HFFc6 (cell line): ENCODE measurements around the gene NAA20. TPM values are rescaled to one million over a fixed set of nuclear protein-coding genes. Genes with fewer than 3 reads are reported as not detected.
A peak's percentile ranks its signal among the peaks of the same experiment; 100 is the strongest.

ENCODE experiments used
- DNase-seq: peaks from one replicate; pipeline ENCODE4 v3.0.0-alpha.2; 2018
- H3K27ac Mint-ChIP-seq: 2 replicates; pipeline ENCODE4 v1.8.0; 2020; ENCODE audit warnings: mild to moderate bottlenecking, mixed read lengths
- H3K27me3 Mint-ChIP-seq: 2 replicates; pipeline ENCODE4 v1.8.0; 2021; ENCODE audit warnings: mild to moderate bottlenecking, moderate library complexity, mixed read lengths; ENCODE audit not compliant: insufficient read depth
- H3K36me3 Mint-ChIP-seq: 2 replicates; pipeline ENCODE4 v1.8.0; 2021; ENCODE audit warnings: low read depth, mixed read lengths
- H3K4me1 Mint-ChIP-seq: 2 replicates; pipeline ENCODE4 v1.8.0; 2020; ENCODE audit warnings: low read depth, mixed read lengths
- H3K4me3 Mint-ChIP-seq: 2 replicates; pipeline ENCODE4 v1.8.0; 2020; ENCODE audit warnings: mild to moderate bottlenecking, moderate library complexity, mixed read lengths
- H3K9me3 Mint-ChIP-seq: 2 replicates; pipeline ENCODE4 v1.8.0; 2020; ENCODE audit warnings: mild to moderate bottlenecking, mixed read lengths
- CTCF ChIP-seq: fragments of 200-600 bp; sonication (generic); IDR thresholded peaks from 2 replicates; pipeline ENCODE4 v1.5.0; 2021; ENCODE audit warnings: antibody characterized with exemption, mild to moderate bottlenecking
- total RNA-seq, 6 experiments: library from RNA; stranded (reverse); fragmentation: NEBNext Ultra II Directional; extraction: Animal tissue kit (Norgen Biotek cat#: 25700); gene quantifications; 2 replicates in 1 of 6; 3 replicates in 5 of 6; pipeline ENCODE4 v1.2.3, GENCODE V29; 2021

The NAA20 gene
- total RNA-seq, 6 experiments from 2014 or later: 87.3 to 108 (median 93.2) TPM

GRCh38 chr20:20070871-20071726, 53.9 kb downstream of the NAA20 start:
- Mint-ChIP-seq H3K9me3 (no peaks in the 10 kb centered on the region), H3K36me3 (no peaks in the 10 kb centered on the region), H3K27ac (no peak overlapping the region), H3K27me3 (peaks cover 8% of the 10 kb centered on the region), H3K4me3 (no peak overlapping the region), H3K4me1 (peaks cover 4% of the 10 kb centered on the region; the same call in 1 of the 2 replicates)
- TF ChIP-seq CTCF: no peak
- DNase-seq: no peak

GRCh38 chr20:20073801-20074371, 56.7 kb downstream of the NAA20 start:
- peaks cover 8% of the 10 kb centered on the region for H3K27me3 Mint-ChIP-seq
- no peak for TF ChIP-seq CTCF
- H3K4me1 Mint-ChIP-seq: peaks cover 4% of the 10 kb centered on the region; the same call in 1 of the 2 replicates
- H3K9me3 Mint-ChIP-seq: no peaks in the 10 kb centered on the region
- no peak overlapping the region for H3K27ac Mint-ChIP-seq
- no peaks in the 10 kb centered on the region for H3K36me3 Mint-ChIP-seq
- DNase-seq: no peak
- H3K4me3 Mint-ChIP-seq: no peak overlapping the region

- no peak for DNase-seq
- Mint-ChIP-seq H3K4me1 (peaks cover 4% of the 10 kb centered on the region; the same call in 1 of the 2 replicates), H3K9me3 (no peaks in the 10 kb centered on the region), H3K27ac (no peak overlapping the region), H3K27me3 (peaks cover 13% of the 10 kb centered on the region), H3K4me3 (no peak overlapping the region), H3K36me3 (no peaks in the 10 kb centered on the region)
- TF ChIP-seq CTCF: no peak
Observed at GRCh38 chr20:20075032-20075431, 57.9 kb downstream of the NAA20 start.

- no peak overlapping the region for H3K27ac Mint-ChIP-seq
- no peak overlapping the region for H3K4me3 Mint-ChIP-seq
- H3K36me3 Mint-ChIP-seq: no peaks in the 10 kb centered on the region
- no peak for TF ChIP-seq CTCF
- no peaks in the 10 kb centered on the region for H3K9me3 Mint-ChIP-seq
- peaks cover 11% of the 10 kb centered on the region for H3K27me3 Mint-ChIP-seq
- H3K4me1 Mint-ChIP-seq: peaks cover 4% of the 10 kb centered on the region; the same call in 1 of the 2 replicates
- peak; percentile 37 for DNase-seq
Observed at GRCh38 chr20:20076297-20077065, 59.3 kb downstream of the NAA20 start.

- Mint-ChIP-seq H3K9me3 (no peaks in the 10 kb centered on the region), H3K27me3 (peaks cover 13% of the 10 kb centered on the region), H3K4me3 (no peak overlapping the region), H3K4me1 (peaks cover 4% of the 10 kb centered on the region; the same call in 1 of the 2 replicates), H3K36me3 (no peaks in the 10 kb centered on the region), H3K27ac (no peak overlapping the region)
- DNase-seq: no peak
- TF ChIP-seq CTCF: no peak
Observed at GRCh38 chr20:20078041-20078440, 60.9 kb downstream of the NAA20 start.
